Measurements from ENCODE around the gene ADGRA3.

Gene ADGRA3

DNA sequence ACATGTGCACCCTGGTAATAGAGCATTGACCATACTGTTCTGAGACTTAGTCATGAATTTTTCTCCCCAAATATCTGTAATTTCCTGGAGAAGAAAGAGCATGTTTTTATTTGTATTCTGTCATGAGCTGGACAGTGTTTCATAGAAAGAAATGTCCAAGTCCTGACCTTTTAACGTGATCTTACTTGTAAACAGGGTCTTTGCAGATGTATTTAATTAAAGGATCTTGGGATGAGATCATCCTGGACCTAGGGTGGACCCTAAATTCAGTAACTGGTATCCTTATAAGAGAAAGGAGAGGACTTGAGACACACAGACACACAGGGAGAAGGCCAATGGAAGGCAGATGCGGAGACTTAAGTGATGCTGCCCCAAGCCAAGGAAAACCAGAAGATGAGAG, 3.6 kb downstream of the ADGRA3 start:
- H3K9me3 ChIP-seq (ENCODE audit: control insufficient read depth, insufficient read depth, low read length), result no peaks in the 10 kb centered on the region

DNA sequence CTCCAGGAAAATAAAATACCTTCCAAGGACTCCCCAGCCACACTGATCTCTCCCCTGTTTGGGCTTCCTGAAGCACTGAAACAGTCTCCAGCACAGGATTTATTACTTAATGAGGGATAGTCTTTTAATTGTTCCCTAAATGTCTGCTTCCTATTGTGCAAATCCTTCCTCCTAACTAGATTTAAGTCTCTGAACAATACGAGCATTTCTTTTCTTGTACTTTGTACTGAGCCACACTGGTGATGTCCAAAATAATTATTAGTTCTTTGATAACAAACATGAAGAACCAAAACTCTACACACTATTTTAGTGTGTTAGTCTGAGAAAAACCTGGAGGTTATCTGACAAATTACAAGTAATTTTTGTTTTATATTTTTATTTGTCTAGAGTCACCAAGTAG, 5.1 kb downstream of the ADGRA3 start:
- H3K36me3 ChIP-seq (ENCODE audit: control insufficient read depth, insufficient read depth, low read length), result no peaks in the 10 kb centered on the region
- DNase-seq (ENCODE audit: low read depth, low spot score), result no peak
- no peak overlapping the region for H3K27ac ChIP-seq (ENCODE audit: low read length)
- no peak overlapping the region for H3K4me3 ChIP-seq (ENCODE audit: low read length)
- no CpG with 5 or more reads among the region's 1 CpG for WGBS (ENCODE audit: insufficient coverage, insufficient read length)
- 0 out of 2 replicates have a peak, but pooled peaks cover 4% of the 10 kb centered on the region for H3K4me1 ChIP-seq (ENCODE audit: control insufficient read depth, insufficient read depth, low read length)
- no peaks in the 10 kb centered on the region for H3K27me3 ChIP-seq (ENCODE audit: control insufficient read depth, insufficient read depth, low read length)
- H3K9me3 ChIP-seq (ENCODE audit: control insufficient read depth, insufficient read depth, low read length), result no peaks in the 10 kb centered on the region

More for the DNA sequence above, 3.6 kb downstream of the ADGRA3 start:
- WGBS (ENCODE audit: insufficient coverage, insufficient read length), result no CpG with 5 or more reads among the region's 2 CpGs
- Histone ChIP-seq H3K4me3 (ENCODE audit: low read length) (no peak overlapping the region), H3K27ac (ENCODE audit: low read length) (no peak overlapping the region), H3K36me3 (ENCODE audit: control insufficient read depth, insufficient read depth, low read length) (no peaks in the 10 kb centered on the region), H3K4me1 (ENCODE audit: control insufficient read depth, insufficient read depth, low read length) (0 out of 2 replicates have a peak, but pooled peaks cover 2% of the 10 kb centered on the region), H3K27me3 (ENCODE audit: control insufficient read depth, insufficient read depth, low read length) (0 out of 2 replicates have a peak, but pooled peaks cover 1% of the 10 kb centered on the region)
- no peak for DNase-seq (ENCODE audit: low read depth, low spot score)

DNA sequence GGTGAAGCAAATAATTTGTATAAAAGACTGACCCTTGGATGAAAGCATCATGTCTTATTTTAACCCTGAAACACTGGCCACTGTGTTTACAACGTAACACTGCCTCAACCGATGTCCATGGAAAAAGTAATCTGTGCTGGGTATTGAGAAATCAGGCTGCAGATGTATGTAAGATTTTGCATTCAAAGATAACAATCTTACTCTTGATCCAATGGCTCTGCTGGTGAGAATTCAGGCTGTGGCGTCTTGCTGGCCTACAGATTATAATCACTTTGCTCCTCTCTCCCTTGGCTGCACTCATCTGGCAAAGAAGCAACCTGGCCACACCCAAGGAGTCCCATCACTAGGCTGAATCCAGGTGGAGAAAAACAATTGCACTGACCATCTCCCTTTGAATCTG, 7.5 kb downstream of the ADGRA3 start:
- H3K36me3 ChIP-seq (ENCODE audit: control insufficient read depth, insufficient read depth, low read length), result no peaks in the 10 kb centered on the region
- no peaks in the 10 kb centered on the region for H3K9me3 ChIP-seq (ENCODE audit: control insufficient read depth, insufficient read depth, low read length)
- peaks cover 4% of the 10 kb centered on the region; the same call in 1 of the 2 replicates for H3K4me1 ChIP-seq (ENCODE audit: control insufficient read depth, insufficient read depth, low read length)
- no peak overlapping the region for H3K27ac ChIP-seq (ENCODE audit: low read length)
- no peak overlapping the region for H3K4me3 ChIP-seq (ENCODE audit: low read length)
- no peak for DNase-seq (ENCODE audit: low read depth, low spot score)
- WGBS (ENCODE audit: insufficient coverage, insufficient read length), result no CpG with 5 or more reads among the region's 3 CpGs
- no peaks in the 10 kb centered on the region for H3K27me3 ChIP-seq (ENCODE audit: control insufficient read depth, insufficient read depth, low read length)

DNA sequence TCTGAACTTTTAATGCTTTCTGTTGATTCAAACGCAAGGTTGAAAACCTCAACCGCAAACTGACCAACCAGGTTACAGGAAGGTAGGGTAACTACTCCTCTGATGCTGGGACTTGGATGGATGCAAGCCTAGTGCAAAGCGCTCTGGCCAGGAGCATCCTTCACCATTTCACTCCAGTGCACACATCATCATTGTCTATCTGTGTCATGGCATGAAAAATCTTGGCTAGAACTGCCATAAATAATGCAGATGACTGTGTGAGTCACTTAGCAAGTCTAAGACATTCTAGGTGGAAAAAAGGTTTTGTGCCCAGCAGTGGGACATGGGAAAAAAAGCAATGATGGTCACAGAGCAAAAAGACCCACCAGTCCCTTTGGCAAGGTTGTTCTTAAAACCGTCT, 10.9 kb downstream of the ADGRA3 start:
- peaks cover 9% of the 10 kb centered on the region; the same call in 1 of the 2 replicates for H3K4me1 ChIP-seq (ENCODE audit: control insufficient read depth, insufficient read depth, low read length)
- no peak overlapping the region for H3K4me3 ChIP-seq (ENCODE audit: low read length)
- no peaks in the 10 kb centered on the region for H3K9me3 ChIP-seq (ENCODE audit: control insufficient read depth, insufficient read depth, low read length)
- no peaks in the 10 kb centered on the region for H3K36me3 ChIP-seq (ENCODE audit: control insufficient read depth, insufficient read depth, low read length)
- no peaks in the 10 kb centered on the region for H3K27me3 ChIP-seq (ENCODE audit: control insufficient read depth, insufficient read depth, low read length)
- WGBS (ENCODE audit: insufficient coverage, insufficient read length), result no CpG with 5 or more reads among the region's 4 CpGs
- H3K27ac ChIP-seq (ENCODE audit: low read length), result no peak overlapping the region
- no peak for DNase-seq (ENCODE audit: low read depth, low spot score)

DNA sequence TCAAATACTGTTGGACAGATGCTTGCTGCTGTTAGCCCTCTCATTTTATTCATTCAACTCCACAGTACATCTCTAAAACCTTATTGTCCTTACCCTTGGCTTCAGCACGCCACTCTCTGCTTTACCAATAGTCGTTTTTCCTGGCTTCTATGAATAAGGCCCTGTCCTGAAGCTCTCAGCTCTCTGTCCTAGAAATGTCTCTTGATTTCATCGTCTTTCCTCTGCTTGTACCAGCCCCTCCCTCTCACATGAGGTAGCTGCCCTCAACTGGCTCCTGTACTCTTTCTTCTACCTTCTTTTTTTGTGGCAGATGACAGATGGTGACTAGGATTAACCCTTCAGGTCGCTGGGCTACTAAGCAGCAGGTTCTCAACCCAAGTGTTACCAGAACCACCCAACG, 11.4 kb downstream of the ADGRA3 start:
- no CpG with 5 or more reads among the region's 5 CpGs for WGBS (ENCODE audit: insufficient coverage, insufficient read length)

DNA sequence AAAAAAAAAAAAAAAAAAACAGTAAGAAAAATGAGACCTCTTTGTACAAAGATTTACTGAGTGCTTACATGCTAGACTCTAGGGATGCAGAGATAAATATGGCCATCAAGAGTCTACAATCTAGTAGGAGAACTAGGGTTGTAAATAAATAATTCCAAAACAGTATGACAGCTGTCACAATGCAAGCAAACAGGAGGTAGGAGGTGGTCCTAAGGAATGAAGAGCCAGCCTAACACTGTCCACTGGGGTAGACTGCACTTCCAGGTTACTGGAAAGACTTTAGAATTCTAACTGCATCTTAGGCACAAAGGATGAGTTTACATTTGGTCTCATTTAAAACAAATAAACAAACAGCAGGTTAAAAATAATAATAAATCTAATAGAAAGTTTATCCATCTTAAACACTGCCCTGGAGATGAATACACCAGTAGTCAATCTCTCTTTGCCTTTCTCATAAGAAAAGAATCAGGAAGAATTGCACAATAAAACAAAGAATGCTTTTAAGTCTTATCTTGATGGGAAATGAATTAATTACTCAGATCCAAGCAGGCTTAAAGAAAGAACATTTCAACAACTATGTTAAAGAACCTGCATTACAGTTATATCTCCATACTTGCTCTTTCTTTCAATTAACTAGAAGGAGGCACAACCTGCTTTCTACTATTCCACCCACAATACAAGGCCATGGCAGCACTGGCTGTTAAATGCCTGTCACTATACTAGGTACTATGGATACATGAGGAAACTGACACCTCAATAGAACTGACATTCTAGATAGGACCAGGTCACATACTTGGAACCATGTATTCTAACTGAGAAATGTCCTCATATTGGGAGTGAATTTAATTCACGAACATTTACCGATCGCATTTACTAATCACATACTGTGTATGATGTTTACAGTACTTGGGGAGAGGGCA, 12.7 kb downstream of the ADGRA3 start:
- H3K27ac ChIP-seq (ENCODE audit: low read length), result no peak overlapping the region
- H3K27me3 ChIP-seq (ENCODE audit: control insufficient read depth, insufficient read depth, low read length), result no peaks in the 10 kb centered on the region
- H3K4me3 ChIP-seq (ENCODE audit: low read length), result no peak overlapping the region
- H3K9me3 ChIP-seq (ENCODE audit: control insufficient read depth, insufficient read depth, low read length), result no peaks in the 10 kb centered on the region
- peaks cover 9% of the 10 kb centered on the region; the same call in 1 of the 2 replicates for H3K4me1 ChIP-seq (ENCODE audit: control insufficient read depth, insufficient read depth, low read length)
- no peak for DNase-seq (ENCODE audit: low read depth, low spot score)
- WGBS (ENCODE audit: insufficient coverage, insufficient read length), result no CpG with 5 or more reads among the region's 3 CpGs
- H3K36me3 ChIP-seq (ENCODE audit: control insufficient read depth, insufficient read depth, low read length), result no peaks in the 10 kb centered on the region

More for the DNA sequence above, 11.4 kb downstream of the ADGRA3 start:
- no peaks in the 10 kb centered on the region for H3K36me3 ChIP-seq (ENCODE audit: control insufficient read depth, insufficient read depth, low read length)
- DNase-seq (ENCODE audit: low read depth, low spot score), result no peak
- H3K27ac ChIP-seq (ENCODE audit: low read length), result no peak overlapping the region
- H3K9me3 ChIP-seq (ENCODE audit: control insufficient read depth, insufficient read depth, low read length), result no peaks in the 10 kb centered on the region
- no peaks in the 10 kb centered on the region for H3K27me3 ChIP-seq (ENCODE audit: control insufficient read depth, insufficient read depth, low read length)
- peaks cover 9% of the 10 kb centered on the region; the same call in 1 of the 2 replicates for H3K4me1 ChIP-seq (ENCODE audit: control insufficient read depth, insufficient read depth, low read length)
- H3K4me3 ChIP-seq (ENCODE audit: low read length), result no peak overlapping the region

DNA sequence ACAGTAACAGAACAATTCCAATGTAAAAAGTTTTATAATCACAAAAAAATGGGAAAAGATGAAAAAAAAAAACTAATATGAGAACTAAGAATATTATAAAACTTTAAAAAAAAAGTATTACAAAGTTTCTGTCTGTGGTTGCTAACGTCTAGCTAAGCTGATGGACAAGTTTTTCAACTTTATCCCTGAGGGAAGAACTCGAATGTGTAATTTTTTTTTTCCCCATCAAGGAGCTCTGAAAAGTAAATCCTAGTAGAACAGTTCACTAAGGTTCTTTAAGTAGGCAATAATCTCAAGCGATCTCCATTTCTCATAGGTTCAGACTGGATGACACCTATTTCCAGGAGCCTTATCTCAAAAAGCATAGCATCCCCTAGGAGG, 14.2 kb downstream of the ADGRA3 start:
- Histone ChIP-seq H3K27me3 (ENCODE audit: control insufficient read depth, insufficient read depth, low read length) (no peaks in the 10 kb centered on the region), H3K27ac (ENCODE audit: low read length) (no peak overlapping the region)
- WGBS (ENCODE audit: insufficient coverage, insufficient read length), result no CpG with 5 or more reads among the region's 3 CpGs

DNA sequence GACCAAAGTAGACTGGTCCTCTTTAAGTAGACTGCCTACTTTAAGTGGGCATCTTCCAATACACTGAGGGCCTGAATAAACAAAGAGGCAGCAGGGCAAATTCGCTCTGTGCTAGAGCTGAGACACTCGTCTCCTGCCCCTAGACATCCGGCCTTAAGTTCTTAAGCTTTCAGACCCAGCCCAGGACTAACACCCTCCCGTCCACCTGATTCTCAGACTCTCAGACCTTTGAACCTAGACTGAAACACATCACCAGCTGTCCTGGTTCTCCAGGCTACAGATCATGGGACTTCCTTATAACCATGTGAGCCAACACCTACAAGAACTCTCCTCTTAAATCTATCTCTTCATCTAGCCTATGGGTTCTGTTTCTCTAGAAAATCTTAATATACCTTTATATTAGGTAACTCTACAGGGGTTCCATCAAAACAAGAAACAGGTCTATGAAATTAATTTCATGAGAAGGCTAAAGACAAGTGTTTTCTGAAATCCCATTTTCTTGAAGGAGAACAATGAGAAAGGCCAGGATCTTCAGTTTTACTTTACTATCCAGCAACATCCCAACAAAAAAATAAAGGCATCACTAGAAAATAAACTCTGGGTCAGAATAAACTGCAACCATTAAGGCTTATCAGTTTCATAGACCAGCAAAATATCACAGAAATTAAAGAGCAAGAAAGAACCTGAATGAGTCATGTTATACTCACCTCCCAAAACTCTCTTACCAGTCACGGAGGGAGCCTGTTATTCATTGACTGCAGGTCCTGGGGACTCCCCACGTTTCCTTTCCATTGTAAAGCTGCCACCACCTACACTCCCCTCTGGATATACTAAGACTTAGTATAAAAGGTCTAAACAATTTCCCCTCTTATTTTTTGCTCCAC, 14.8 kb downstream of the ADGRA3 start:
- no peak for DNase-seq (ENCODE audit: low read depth, low spot score)
- Histone ChIP-seq H3K4me3 (ENCODE audit: low read length) (no peak overlapping the region), H3K9me3 (ENCODE audit: control insufficient read depth, insufficient read depth, low read length) (no peaks in the 10 kb centered on the region), H3K36me3 (ENCODE audit: control insufficient read depth, insufficient read depth, low read length) (no peaks in the 10 kb centered on the region), H3K27me3 (ENCODE audit: control insufficient read depth, insufficient read depth, low read length) (no peaks in the 10 kb centered on the region), H3K27ac (ENCODE audit: low read length) (no peak overlapping the region), H3K4me1 (ENCODE audit: control insufficient read depth, insufficient read depth, low read length) (peaks cover 5% of the 10 kb centered on the region; the same call in 1 of the 2 replicates)
- no CpG with 5 or more reads among the region's 6 CpGs for WGBS (ENCODE audit: insufficient coverage, insufficient read length)

More for the DNA sequence above, 14.2 kb downstream of the ADGRA3 start:
- peaks cover 9% of the 10 kb centered on the region; the same call in 1 of the 2 replicates for H3K4me1 ChIP-seq (ENCODE audit: control insufficient read depth, insufficient read depth, low read length)
- no peaks in the 10 kb centered on the region for H3K36me3 ChIP-seq (ENCODE audit: control insufficient read depth, insufficient read depth, low read length)
- no peak overlapping the region for H3K4me3 ChIP-seq (ENCODE audit: low read length)
- no peaks in the 10 kb centered on the region for H3K9me3 ChIP-seq (ENCODE audit: control insufficient read depth, insufficient read depth, low read length)
- DNase-seq (ENCODE audit: low read depth, low spot score), result no peak

DNA sequence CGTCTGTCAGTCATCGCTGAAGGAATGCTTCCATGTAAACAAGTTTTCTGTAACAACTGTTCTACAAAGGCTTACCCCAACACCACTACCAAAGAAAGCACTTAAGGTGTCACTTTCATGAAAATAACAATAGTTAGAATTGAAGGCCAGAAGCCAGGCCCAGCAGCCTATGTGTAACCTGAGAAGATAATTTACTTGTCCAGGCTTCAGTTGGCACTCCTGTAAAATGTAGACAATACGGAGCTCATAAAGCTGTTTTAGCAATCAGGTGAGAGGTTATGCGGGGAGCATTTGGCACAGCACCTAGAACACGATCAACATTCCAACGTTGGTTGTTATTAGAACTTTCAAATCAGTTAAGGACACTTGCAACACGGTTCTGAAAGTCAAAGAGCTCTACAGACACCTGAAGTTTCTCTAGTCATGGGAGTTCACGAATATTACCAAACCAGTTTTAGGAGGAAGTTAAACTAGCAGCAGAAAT, 15.7 kb downstream of the ADGRA3 start:
- H3K4me1 ChIP-seq (ENCODE audit: control insufficient read depth, insufficient read depth, low read length), result peaks cover 5% of the 10 kb centered on the region; the same call in 1 of the 2 replicates
- no peak overlapping the region for H3K27ac ChIP-seq (ENCODE audit: low read length)
- H3K9me3 ChIP-seq (ENCODE audit: control insufficient read depth, insufficient read depth, low read length), result no peaks in the 10 kb centered on the region
- WGBS (ENCODE audit: insufficient coverage, insufficient read length), result no CpG with 5 or more reads among the region's 8 CpGs
- DNase-seq (ENCODE audit: low read depth, low spot score), result no peak
- no peaks in the 10 kb centered on the region for H3K36me3 ChIP-seq (ENCODE audit: control insufficient read depth, insufficient read depth, low read length)
- no peak overlapping the region for H3K4me3 ChIP-seq (ENCODE audit: low read length)
- H3K27me3 ChIP-seq (ENCODE audit: control insufficient read depth, insufficient read depth, low read length), result no peaks in the 10 kb centered on the region

DNA sequence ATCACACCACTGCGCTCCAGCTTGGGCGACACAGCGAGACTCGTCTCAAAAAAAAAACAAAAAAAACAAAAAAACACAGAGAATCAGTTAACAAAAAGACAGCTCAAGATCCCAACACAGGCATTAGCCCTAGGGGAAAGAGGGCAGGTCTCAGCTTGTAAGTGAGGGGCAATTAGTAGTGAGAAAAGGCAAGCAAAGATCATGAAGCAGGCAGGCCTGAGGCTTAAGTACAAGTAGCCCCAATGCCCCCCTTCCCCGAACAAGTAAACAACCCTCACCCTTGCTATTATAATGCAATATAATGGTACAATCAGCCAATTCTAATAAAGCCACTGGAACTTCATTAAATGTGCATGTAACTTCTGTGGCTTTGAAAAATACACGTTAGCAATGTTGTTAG, 17.0 kb downstream of the ADGRA3 start:
- no peaks in the 10 kb centered on the region for H3K9me3 ChIP-seq (ENCODE audit: control insufficient read depth, insufficient read depth, low read length)

More for the DNA sequence above, 17.0 kb downstream of the ADGRA3 start:
- peaks cover 5% of the 10 kb centered on the region; the same call in 1 of the 2 replicates for H3K4me1 ChIP-seq (ENCODE audit: control insufficient read depth, insufficient read depth, low read length)
- no peaks in the 10 kb centered on the region for H3K27me3 ChIP-seq (ENCODE audit: control insufficient read depth, insufficient read depth, low read length)
- H3K4me3 ChIP-seq (ENCODE audit: low read length), result no peak overlapping the region
- DNase-seq (ENCODE audit: low read depth, low spot score), result no peak
- H3K27ac ChIP-seq (ENCODE audit: low read length), result no peak overlapping the region
- no CpG with 5 or more reads among the region's 6 CpGs for WGBS (ENCODE audit: insufficient coverage, insufficient read length)
- no peaks in the 10 kb centered on the region for H3K36me3 ChIP-seq (ENCODE audit: control insufficient read depth, insufficient read depth, low read length)
